ENCODE measurements around the gene PLA2G4B. TPM values are rescaled to one million over a fixed set of nuclear protein-coding genes. Genes with fewer than 3 reads are reported as not detected.

The PLA2G4B gene
- total RNA-seq, 3 donors from 2014 or later, result 3.2 to 11.0 (median 10.2) TPM

DNA sequence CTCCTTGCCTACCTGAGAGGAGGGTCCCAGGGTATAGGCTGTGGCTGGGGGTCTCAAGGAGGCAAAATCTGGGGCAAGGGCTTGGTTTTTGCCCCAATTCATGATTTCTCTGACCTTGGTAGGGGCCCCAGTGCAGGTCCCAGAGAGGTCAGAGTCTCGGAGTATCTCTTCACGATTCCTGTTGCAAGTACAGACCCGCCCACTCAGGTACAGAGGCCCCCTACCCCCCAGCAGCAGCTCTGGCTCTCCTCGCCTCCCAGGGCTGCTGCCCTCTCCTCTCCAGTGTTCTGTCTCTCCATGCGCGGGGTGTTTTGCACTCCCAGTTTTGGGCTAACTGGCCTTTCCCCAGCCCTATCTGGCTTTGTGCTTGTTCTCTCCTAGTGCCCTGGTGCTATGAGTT is 16.2 kb upstream of the PLA2G4B start:
- no peaks in the 10 kb centered on the region for H3K36me3 ChIP-seq
- no peaks in the 10 kb centered on the region for H3K27me3 ChIP-seq
- intact Hi-C loops (cut with DNase I; ENCODE audit: low total_unique reads), result no loop called here

DNA sequence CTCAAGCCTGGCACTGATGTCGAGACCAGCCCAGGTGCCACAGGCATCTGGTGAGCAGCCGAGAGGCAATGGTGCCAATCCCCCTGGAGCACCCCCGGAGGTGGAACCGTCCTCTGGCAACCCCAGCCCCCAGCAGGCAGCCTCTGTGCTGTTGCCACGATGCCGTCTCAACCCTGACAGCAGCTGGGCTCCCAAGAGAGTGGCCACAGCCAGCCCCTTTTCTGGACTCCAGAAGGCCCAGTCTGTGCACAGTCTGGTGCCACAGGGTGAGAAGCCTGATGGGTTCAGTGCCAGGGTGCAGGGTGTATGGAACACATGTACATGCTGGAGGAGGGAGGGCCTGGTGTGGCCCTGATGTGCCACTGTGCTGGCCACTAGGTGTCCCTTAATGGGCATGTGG is 15.7 kb upstream of the PLA2G4B start:
- TF ChIP-seq POLR2AphosphoS5 (IDR thresholded peaks at IDR 0.05) (no peak), POLR2A (IDR thresholded peaks at IDR 0.05) (no peak)
- TF ChIP-seq, protein P1, sequence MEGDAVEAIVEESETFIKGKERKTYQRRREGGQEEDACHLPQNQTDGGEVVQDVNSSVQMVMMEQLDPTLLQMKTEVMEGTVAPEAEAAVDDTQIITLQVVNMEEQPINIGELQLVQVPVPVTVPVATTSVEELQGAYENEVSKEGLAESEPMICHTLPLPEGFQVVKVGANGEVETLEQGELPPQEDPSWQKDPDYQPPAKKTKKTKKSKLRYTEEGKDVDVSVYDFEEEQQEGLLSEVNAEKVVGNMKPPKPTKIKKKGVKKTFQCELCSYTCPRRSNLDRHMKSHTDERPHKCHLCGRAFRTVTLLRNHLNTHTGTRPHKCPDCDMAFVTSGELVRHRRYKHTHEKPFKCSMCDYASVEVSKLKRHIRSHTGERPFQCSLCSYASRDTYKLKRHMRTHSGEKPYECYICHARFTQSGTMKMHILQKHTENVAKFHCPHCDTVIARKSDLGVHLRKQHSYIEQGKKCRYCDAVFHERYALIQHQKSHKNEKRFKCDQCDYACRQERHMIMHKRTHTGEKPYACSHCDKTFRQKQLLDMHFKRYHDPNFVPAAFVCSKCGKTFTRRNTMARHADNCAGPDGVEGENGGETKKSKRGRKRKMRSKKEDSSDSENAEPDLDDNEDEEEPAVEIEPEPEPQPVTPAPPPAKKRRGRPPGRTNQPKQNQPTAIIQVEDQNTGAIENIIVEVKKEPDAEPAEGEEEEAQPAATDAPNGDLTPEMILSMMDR (IDR thresholded peaks at IDR 0.05), result no peak

More for the DNA sequence above, 16.2 kb upstream of the PLA2G4B start:
- H3K4me3 ChIP-seq, result no peak overlapping the region
- no peak overlapping the region for H3K27ac ChIP-seq
- DNase-seq (ENCODE audit: low spot score in 2 of 2), result no peak
- H3K4me1 ChIP-seq, result no peaks in the 10 kb centered on the region
- H3K9me3 ChIP-seq, result no peaks in the 10 kb centered on the region
- no peak for TF ChIP-seq POLR2AphosphoS5 (IDR thresholded peaks at IDR 0.05)
- TF ChIP-seq, protein P1 (IDR thresholded peaks at IDR 0.05), result no peak
- no peak for TF ChIP-seq POLR2A (IDR thresholded peaks at IDR 0.05)

DNA sequence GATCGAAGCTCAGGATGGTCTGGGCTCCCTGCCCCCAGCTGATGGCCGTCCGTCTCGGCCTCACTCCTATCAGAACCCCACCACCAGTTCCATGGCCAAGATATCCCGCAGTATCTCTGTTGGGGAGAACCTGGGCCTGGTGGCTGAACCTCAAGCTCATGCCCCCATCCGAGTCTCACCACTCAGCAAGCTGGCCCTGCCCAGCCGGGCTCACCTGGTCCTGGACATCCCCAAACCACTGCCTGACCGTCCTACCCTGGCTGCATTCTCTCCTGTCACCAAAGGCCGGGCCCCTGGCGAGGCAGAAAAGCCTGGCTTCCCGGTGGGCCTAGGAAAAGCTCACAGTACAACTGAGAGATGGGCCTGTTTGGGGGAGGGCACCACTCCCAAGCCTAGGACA is 15.1 kb upstream of the PLA2G4B start:
- Histone ChIP-seq H3K27me3 (no peaks in the 10 kb centered on the region), H3K9me3 (no peaks in the 10 kb centered on the region), H3K4me1 (no peaks in the 10 kb centered on the region), H3K27ac (no peak overlapping the region), H3K36me3 (no peaks in the 10 kb centered on the region), H3K4me3 (no peak overlapping the region)
- TF ChIP-seq, protein P1 (IDR thresholded peaks at IDR 0.05), result no peak
- TF ChIP-seq POLR2A (IDR thresholded peaks at IDR 0.05) (no peak), POLR2AphosphoS5 (IDR thresholded peaks at IDR 0.05) (no peak)
- intact Hi-C loops (cut with DNase I; ENCODE audit: low total_unique reads), result no loop called here
- no peak for DNase-seq (ENCODE audit: low spot score in 2 of 2)

More for the DNA sequence above, 15.7 kb upstream of the PLA2G4B start:
- Histone ChIP-seq H3K4me3 (no peak overlapping the region), H3K27ac (no peak overlapping the region), H3K27me3 (no peaks in the 10 kb centered on the region), H3K4me1 (no peaks in the 10 kb centered on the region), H3K9me3 (no peaks in the 10 kb centered on the region), H3K36me3 (no peaks in the 10 kb centered on the region)
- intact Hi-C loops (cut with DNase I; ENCODE audit: low total_unique reads), result no loop called here
- no peak for DNase-seq (ENCODE audit: low spot score in 2 of 2)

DNA sequence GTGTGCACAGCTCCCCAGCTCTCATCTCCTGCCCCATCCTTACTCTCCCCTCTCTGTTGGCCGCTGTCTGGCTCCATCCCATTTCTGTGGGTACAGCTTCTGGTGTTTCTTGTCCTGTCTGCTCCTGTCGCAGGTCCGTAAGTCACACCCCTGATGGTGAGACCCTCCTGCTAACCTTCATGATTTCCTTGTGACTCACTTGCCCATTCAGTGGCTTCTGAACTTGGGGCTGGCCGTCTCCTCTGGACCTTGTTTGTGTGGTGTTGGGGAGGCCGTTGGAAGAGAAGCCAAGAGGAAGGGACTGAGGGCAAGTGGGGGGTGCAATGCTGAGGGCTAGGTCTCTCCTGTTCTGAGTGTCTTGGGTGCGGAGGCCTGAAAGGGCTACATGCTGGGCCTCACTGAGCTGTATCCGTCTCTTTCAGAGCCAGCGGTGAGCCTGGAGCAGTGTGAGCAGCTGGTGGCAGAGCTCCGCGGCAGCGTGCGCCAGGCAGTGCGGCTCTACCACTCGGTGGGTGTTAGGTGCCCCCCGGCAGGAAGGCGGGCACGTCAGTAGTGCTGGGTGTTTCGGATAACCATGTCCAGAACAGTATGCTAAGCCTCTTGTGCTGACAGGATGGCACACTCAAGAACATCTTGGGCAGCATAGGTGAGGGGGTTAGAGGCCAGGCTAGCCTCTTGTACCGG is 14.4 kb upstream of the PLA2G4B start:
- TF ChIP-seq POLR2AphosphoS5 (IDR thresholded peaks at IDR 0.05), result no peak
- TF ChIP-seq, protein P1 (IDR thresholded peaks at IDR 0.05), result no peak
- no peak for TF ChIP-seq POLR2A (IDR thresholded peaks at IDR 0.05)
- Histone ChIP-seq H3K27me3 (no peaks in the 10 kb centered on the region), H3K4me1 (no peaks in the 10 kb centered on the region), H3K27ac (no peak overlapping the region), H3K4me3 (no peak overlapping the region), H3K9me3 (no peaks in the 10 kb centered on the region), H3K36me3 (no peaks in the 10 kb centered on the region)
- intact Hi-C loops (cut with DNase I; ENCODE audit: low total_unique reads), result no loop called here
- no peak for DNase-seq (ENCODE audit: low spot score in 2 of 2)

DNA sequence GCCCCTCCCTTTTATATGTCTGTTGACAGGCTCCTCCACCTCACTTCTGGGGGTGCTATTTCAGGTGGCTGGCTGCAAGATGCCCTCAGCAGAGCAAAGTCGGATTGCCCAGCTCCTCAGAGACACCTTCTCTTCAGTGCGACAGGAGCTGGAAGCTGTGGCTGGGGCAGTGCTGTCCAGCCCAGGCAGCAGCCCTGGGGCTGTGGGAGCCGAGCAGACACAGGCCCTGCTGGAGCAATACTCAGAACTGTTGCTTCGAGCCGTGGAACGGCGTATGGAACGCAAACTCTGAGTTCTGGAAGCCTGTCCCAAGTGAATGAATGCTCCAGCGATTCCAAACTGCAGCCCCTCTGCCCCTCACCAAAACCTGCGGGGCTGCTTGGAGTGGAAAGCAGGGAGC is 13.5 kb upstream of the PLA2G4B start:
- H3K9me3 ChIP-seq, result no peaks in the 10 kb centered on the region
- TF ChIP-seq POLR2A (IDR thresholded peaks at IDR 0.05) (no peak), POLR2AphosphoS5 (IDR thresholded peaks at IDR 0.05) (no peak)
- TF ChIP-seq, protein P1 (IDR thresholded peaks at IDR 0.05), result no peak
- H3K36me3 ChIP-seq, result no peaks in the 10 kb centered on the region
- no peak overlapping the region for H3K4me3 ChIP-seq
- no peaks in the 10 kb centered on the region for H3K4me1 ChIP-seq
- intact Hi-C loops (cut with DNase I; ENCODE audit: low total_unique reads), result no loop called here
- H3K27me3 ChIP-seq, result no peaks in the 10 kb centered on the region
- no peak overlapping the region for H3K27ac ChIP-seq
- no peak for DNase-seq (ENCODE audit: low spot score in 2 of 2)

All from breast epithelium (tissue), 4 donors.